Heart left ventricle (tissue), 16 donors: ENCODE measurements around the gene ITGB6. TPM values are rescaled to one million over a fixed set of nuclear protein-coding genes. Genes with fewer than 3 reads are reported as not detected.

Source experiments
- ATAC-seq, 4 donors: fragments of 200-7000 bp; cut with Tn5 transposase; one replicate each; pipeline ENCODE4 v1.9.1; 2020 to 2022; ENCODE audit warnings: moderate library complexity in 4 of 4, mild to moderate bottlenecking in 3 of 4, moderate number of reproducible peaks in 1 of 4
- DNase-seq, 5 donors: peaks; one replicate each; pipeline ENCODE4 v3.0.0-alpha.2; 2020
- H3K27ac ChIP-seq, 12 donors: fragments of 200-600 bp; sonication (generic) in 4 of 12; one replicate each; pipeline versions ENCODE4 v1.5.0 to v1.8.0; 2016 to 2022; ENCODE audit warnings: mild to moderate bottlenecking in 2 of 12
- H3K27me3 ChIP-seq, 9 donors: fragments of 200-600 bp; sonication (generic) in 2 of 9; one replicate each; pipeline versions ENCODE4 v1.5.1 to v1.8.0; 2016 to 2022; ENCODE audit warnings: mild to moderate bottlenecking in 3 of 9
- H3K36me3 ChIP-seq, 9 donors: fragments of 200-600 bp; sonication (generic) in 2 of 9; one replicate each; pipeline versions ENCODE4 v1.5.0 to v1.8.0; 2018 to 2022; ENCODE audit warnings: mild to moderate bottlenecking in 2 of 9
- H3K4me1 ChIP-seq, 12 donors: fragments of 200-600 bp; sonication (generic) in 4 of 12; one replicate each; pipeline versions ENCODE4 v1.5.0 to v1.8.0; 2016 to 2022; ENCODE audit warnings: mild to moderate bottlenecking in 3 of 12
- H3K4me3 ChIP-seq, 12 donors: fragments of 200-600 bp; sonication (generic) in 4 of 12; one replicate each; pipeline versions ENCODE4 v1.5.0 to v1.8.0; 2017 to 2022; ENCODE audit warnings: mild to moderate bottlenecking in 9 of 12, moderate library complexity in 4 of 12
- H3K9me3 ChIP-seq, 12 donors: fragments of 200-600 bp; sonication (generic) in 4 of 12; one replicate each; pipeline versions ENCODE4 v1.5.0 to v1.8.0; 2016 to 2022; ENCODE audit warnings: mild to moderate bottlenecking in 1 of 12
- POLR2A ChIP-seq, 2 donors: fragments of 450-650 bp; IDR thresholded peaks; one replicate each; pipeline ENCODE4 v1.6.1; 2017; ENCODE audit warnings: antibody characterized with exemption in 2 of 2, mild to moderate bottlenecking in 2 of 2, moderate library complexity in 2 of 2
- WGBS, 4 donors: extraction: QIAGEN DNeasy Blood & Tissue Kit in 2 of 4; methylation state at CpG; one replicate each; pipeline versions ENCODE4 v1.1.5 to v1.1.7; 2013 to 2018; 5-methylcytosine and 5-hydroxymethylcytosine counted together
- intact Hi-C, 10 donors: fragments of 100-400 bp; cut with DNase I; formaldehyde crosslinking; loops; one replicate each; pipeline versions ENCODE4 v1.11.1 to v1.14.2; 2022
- polyA plus RNA-seq, 2 donors: library from polyadenylated mRNA; stranded (reverse); fragments of 200-250 nt; gene quantifications; one replicate each; pipeline ENCODE4 v1.2.3, GENCODE V29; 2013
- total RNA-seq, 9 donors: library from RNA; depleted of rRNA in 2 of 9; stranded (reverse); fragments of >200 nt in 2 of 9; fragmentation: NEBNext Ultra II Directional in 3 of 9; extraction: Animal tissue kit (Norgen Biotek cat#: 25700) in 3 of 9; gene quantifications; one replicate each; pipeline versions ENCODE4 v1.1.0 to v1.2.4, GENCODE V29; 2016 to 2023
- TF ChIP-seq, protein P1 (sequence below), 12 donors: fragments of 200-600 bp; sonication (generic) in 4 of 12; IDR thresholded peaks; one replicate each; pipeline versions ENCODE4 v1.5.0 to v1.8.0; 2018 to 2022; ENCODE audit warnings: antibody characterized with exemption in 12 of 12, mild to moderate bottlenecking in 5 of 12
- donor health status: ischemic (EF 13 %, LVEDD 7.1; RV severe dilation, severe dysfunction).
- donor health status: healthy with polysubstance abuse.
- donor health status: DM: no; HTN: yes; CAD: no.
- donor health status: DM: no; HTN: no; CAD: no.
- donor health status: ischemic (EF 25% LVEDD 6.9; RV normal size, moderate dysfunction).
- donor health status: ischemic (EF 25% LVEDD 5.7; RV mildly dilated, moderate dysfunction).
- donor health status: healthy.
- donor health status: DM: yes; HTN: yes; CAD: no.
- donor health status: ischemic (EF 35%, LVEDD 5.7; RV mildly dilated, moderate dysfunction).
- donor health status: nonischemic (EF 11% LVEDD 7.7; RV severe dilation, severe dysfunction).
- donor health status: DM: yes; HTN: yes; CAD: no.
- donor health status: PGD.
- donor health status: ischemic (EF 29% LVEDD 5.4; RV normal size, mild dysfunction).
- donor health status: nonischemic (EF 23%, LVEDD 6.1; RV moderate dilation, normal function).

ITGB6 gene
- total and polyA plus RNA-seq, 11 donors = 0.27 to 4.2 (median 0.75) TPM

DNA sequence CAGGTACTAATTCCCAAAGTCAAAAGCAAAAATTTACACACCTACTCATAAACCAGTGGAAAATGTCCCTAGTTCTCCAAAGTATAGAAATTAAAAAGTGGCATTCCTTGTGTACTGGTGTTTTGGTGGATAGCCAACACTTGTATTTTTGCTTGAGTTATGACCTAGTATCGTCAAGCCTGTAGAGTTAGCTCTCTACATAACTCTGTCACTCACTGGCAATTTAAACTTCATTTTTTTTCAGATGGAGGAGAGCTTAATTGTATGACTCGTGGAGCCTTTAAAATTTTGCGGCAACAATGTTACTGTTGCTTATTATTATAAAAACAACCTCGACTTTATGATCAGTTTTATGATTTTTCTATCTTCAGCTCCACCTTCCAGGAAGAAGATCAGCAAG is 58.7 kb downstream of the ITGB6 start:
- TF ChIP-seq, protein P1, sequence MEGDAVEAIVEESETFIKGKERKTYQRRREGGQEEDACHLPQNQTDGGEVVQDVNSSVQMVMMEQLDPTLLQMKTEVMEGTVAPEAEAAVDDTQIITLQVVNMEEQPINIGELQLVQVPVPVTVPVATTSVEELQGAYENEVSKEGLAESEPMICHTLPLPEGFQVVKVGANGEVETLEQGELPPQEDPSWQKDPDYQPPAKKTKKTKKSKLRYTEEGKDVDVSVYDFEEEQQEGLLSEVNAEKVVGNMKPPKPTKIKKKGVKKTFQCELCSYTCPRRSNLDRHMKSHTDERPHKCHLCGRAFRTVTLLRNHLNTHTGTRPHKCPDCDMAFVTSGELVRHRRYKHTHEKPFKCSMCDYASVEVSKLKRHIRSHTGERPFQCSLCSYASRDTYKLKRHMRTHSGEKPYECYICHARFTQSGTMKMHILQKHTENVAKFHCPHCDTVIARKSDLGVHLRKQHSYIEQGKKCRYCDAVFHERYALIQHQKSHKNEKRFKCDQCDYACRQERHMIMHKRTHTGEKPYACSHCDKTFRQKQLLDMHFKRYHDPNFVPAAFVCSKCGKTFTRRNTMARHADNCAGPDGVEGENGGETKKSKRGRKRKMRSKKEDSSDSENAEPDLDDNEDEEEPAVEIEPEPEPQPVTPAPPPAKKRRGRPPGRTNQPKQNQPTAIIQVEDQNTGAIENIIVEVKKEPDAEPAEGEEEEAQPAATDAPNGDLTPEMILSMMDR (IDR thresholded peaks at IDR 0.05) = no peak
- TF ChIP-seq POLR2A (IDR thresholded peaks at IDR 0.05) = no peak

DNA sequence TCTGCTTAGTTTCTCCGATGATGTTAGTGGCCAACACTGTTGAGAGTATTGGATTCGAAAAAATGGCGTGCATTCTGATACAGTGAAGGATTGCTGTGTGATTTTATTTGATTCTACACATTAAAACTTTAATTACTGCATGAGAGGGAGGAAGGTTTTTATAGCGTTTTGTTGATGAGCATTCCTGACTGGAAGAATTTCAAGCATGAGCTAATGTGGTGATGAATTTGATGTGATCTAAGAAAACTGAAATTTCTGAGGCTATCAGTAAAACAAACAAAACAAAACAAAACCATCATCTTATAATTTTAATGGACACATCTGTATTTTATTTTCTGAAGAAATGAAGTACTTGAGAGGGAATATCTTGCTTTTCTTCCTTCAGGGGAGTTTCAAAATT is 59.6 kb downstream of the ITGB6 start:
- Histone ChIP-seq H3K27me3 (no peaks in the 10 kb centered on the region), H3K9me3 (no peaks in the 10 kb centered on the region), H3K27ac (peak overlapping the region in 2 of 12 donors; percentile 0 to 45), H3K4me1 (peaks cover 0 to 11% (median 0%) of the 10 kb centered on the region in 12 donors), H3K36me3 (no peaks in the 10 kb centered on the region), H3K4me3 (no peak overlapping the region)
- ATAC-seq (no peak), DNase-seq (no peak)
- TF ChIP-seq, protein P1 (IDR thresholded peaks at IDR 0.05) = no peak
- TF ChIP-seq POLR2A (IDR thresholded peaks at IDR 0.05) = no peak
- intact Hi-C loops = no loop called here
- WGBS, 4 donors = 63 to 74% (median 71%) methylated on average over 4 of the region's 4 CpGs

More for the DNA sequence above, 58.7 kb downstream of the ITGB6 start:
- intact Hi-C loops = no loop called here
- Histone ChIP-seq H3K27ac (peak overlapping the region in 2 of 12 donors; percentile 1 to 14), H3K27me3 (no peaks in the 10 kb centered on the region), H3K9me3 (no peaks in the 10 kb centered on the region), H3K4me1 (peaks cover 0 to 11% (median 0%) of the 10 kb centered on the region in 12 donors), H3K36me3 (no peaks in the 10 kb centered on the region), H3K4me3 (no peak overlapping the region)
- WGBS, 4 donors = 75 to 77% (median 77%) methylated on average over 4 of the region's 4 CpGs
- no peak for ATAC-seq
- DNase-seq = no peak

DNA sequence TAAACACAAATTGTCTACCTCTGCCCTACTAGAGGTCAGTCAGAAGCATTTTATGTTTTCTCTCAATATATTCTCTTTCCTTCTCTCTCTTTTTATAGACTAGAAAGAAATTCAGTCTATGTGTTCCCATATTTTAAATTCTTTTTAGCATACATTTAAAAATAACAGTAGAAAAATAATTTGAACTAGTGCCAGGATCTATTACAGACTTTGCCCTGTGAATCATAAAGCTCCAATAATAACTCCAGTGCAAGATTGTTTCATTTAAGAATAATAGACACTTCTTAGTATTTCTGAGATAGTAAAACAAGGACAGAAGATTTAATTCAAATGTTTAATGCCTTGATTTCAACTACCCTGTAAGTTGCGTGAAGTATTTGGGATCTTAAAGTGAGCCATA is 60.1 kb downstream of the ITGB6 start:
- H3K9me3 ChIP-seq = no peaks in the 10 kb centered on the region
- peaks cover 0 to 11% (median 0%) of the 10 kb centered on the region in 12 donors for H3K4me1 ChIP-seq
- TF ChIP-seq, protein P1 (IDR thresholded peaks at IDR 0.05) = no peak
- no peak for TF ChIP-seq POLR2A (IDR thresholded peaks at IDR 0.05)
- H3K27me3 ChIP-seq = no peaks in the 10 kb centered on the region
- intact Hi-C loops = no loop called here
- no peaks in the 10 kb centered on the region for H3K36me3 ChIP-seq
- ATAC-seq (no peak), DNase-seq (no peak)
- no peak overlapping the region for H3K4me3 ChIP-seq
- peak overlapping the region in 1 of 12 donors; percentile 45 for H3K27ac ChIP-seq
- 74 to 83% (median 78%) methylated on average over 1 of the region's 1 CpG for WGBS, 4 donors

DNA sequence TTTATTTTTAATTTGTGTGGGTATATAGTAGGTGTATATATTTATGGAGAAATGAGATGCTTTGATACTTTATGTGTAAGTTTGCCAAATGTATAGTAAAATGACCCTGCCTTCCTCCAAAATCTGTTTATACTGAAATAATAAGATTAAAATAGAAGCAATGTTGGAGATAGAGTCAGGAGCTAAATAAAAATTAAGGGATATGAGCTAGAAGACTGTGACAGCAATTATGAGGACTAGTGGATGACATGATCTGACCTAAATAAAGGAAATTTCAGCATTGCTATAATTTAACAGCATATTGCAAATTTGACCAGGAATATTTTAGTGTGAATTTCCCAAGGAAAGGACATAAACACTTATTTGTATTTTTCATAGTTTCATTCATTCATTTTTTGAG is 60.7 kb downstream of the ITGB6 start:
- H3K36me3 ChIP-seq = no peaks in the 10 kb centered on the region
- no peak overlapping the region for H3K4me3 ChIP-seq
- TF ChIP-seq, protein P1 (IDR thresholded peaks at IDR 0.05) = no peak
- no peak for TF ChIP-seq POLR2A (IDR thresholded peaks at IDR 0.05)
- H3K27me3 ChIP-seq = no peaks in the 10 kb centered on the region
- no peak for ATAC-seq
- H3K4me1 ChIP-seq = peaks cover 0 to 11% (median 0%) of the 10 kb centered on the region in 12 donors
- DNase-seq = no peak
- intact Hi-C loops = no loop called here
- H3K9me3 ChIP-seq = no peaks in the 10 kb centered on the region
- H3K27ac ChIP-seq = no peak overlapping the region
